Measurements from ENCODE around the gene SERPINA6. TPM values are rescaled to one million over a fixed set of nuclear protein-coding genes. Genes with fewer than 3 reads are reported as not detected.

The SERPINA6 gene
- total RNA-seq, 1 donor from 2014 or later = 0.77 TPM

GRCh38 chr14:94310248-94310647, 12.9 kb downstream of the SERPINA6 start:
- DNase-seq (ENCODE audit: extremely low spot score, unreplicated experiment) = no peak
- Mint-ChIP-seq H3K36me3 (no peaks in the 10 kb centered on the region), H3K4me1 (ENCODE audit: unreplicated experiment) (no peaks in the 10 kb centered on the region), H3K27me3 (peaks cover 4% of the 10 kb centered on the region), H3K9me3 (no peaks in the 10 kb centered on the region), H3K27ac (no peak overlapping the region), H3K4me3 (no peak overlapping the region)
- TF ChIP-seq CTCF (conservative IDR thresholded peaks at IDR 0.05) = no peak

- peaks cover 4% of the 10 kb centered on the region for H3K27me3 Mint-ChIP-seq
- H3K36me3 Mint-ChIP-seq = no peaks in the 10 kb centered on the region
- no peaks in the 10 kb centered on the region for H3K4me1 Mint-ChIP-seq (ENCODE audit: unreplicated experiment)
- no peak overlapping the region for H3K27ac Mint-ChIP-seq
- H3K9me3 Mint-ChIP-seq = no peaks in the 10 kb centered on the region
- no peak overlapping the region for H3K4me3 Mint-ChIP-seq
- DNase-seq (ENCODE audit: extremely low spot score, unreplicated experiment) = no peak
- TF ChIP-seq CTCF (conservative IDR thresholded peaks at IDR 0.05) = no peak
These were observed 13.4 kb downstream of the SERPINA6 start for GRCh38 chr14:94309721-94310120.

GRCh38 chr14:94307410-94307992, 15.6 kb downstream of the SERPINA6 start:
- peak; percentile 66 for TF ChIP-seq CTCF (conservative IDR thresholded peaks at IDR 0.05)
- no peak overlapping the region for H3K4me3 Mint-ChIP-seq
- DNase-seq (ENCODE audit: extremely low spot score, unreplicated experiment) = no peak

GRCh38 chr14:94306047-94306978, 16.8 kb downstream of the SERPINA6 start:
- no peaks in the 10 kb centered on the region for H3K9me3 Mint-ChIP-seq
- TF ChIP-seq CTCF (conservative IDR thresholded peaks at IDR 0.05) = no peak
- DNase-seq (ENCODE audit: extremely low spot score, unreplicated experiment) = no peak
- no peak overlapping the region for H3K27ac Mint-ChIP-seq
- H3K27me3 Mint-ChIP-seq = peaks cover 4% of the 10 kb centered on the region
- no peak overlapping the region for H3K4me3 Mint-ChIP-seq
- no peaks in the 10 kb centered on the region for H3K4me1 Mint-ChIP-seq (ENCODE audit: unreplicated experiment)
- H3K36me3 Mint-ChIP-seq = no peaks in the 10 kb centered on the region

More at GRCh38 chr14:94307410-94307992, 15.6 kb downstream of the SERPINA6 start:
- no peak overlapping the region for H3K27ac Mint-ChIP-seq
- no peaks in the 10 kb centered on the region for H3K4me1 Mint-ChIP-seq (ENCODE audit: unreplicated experiment)
- no peaks in the 10 kb centered on the region for H3K9me3 Mint-ChIP-seq
- H3K27me3 Mint-ChIP-seq = peaks cover 4% of the 10 kb centered on the region
- no peaks in the 10 kb centered on the region for H3K36me3 Mint-ChIP-seq

- H3K9me3 Mint-ChIP-seq = no peaks in the 10 kb centered on the region
These were observed 17.5 kb downstream of the SERPINA6 start for GRCh38 chr14:94305620-94306019.

More at GRCh38 chr14:94305620-94306019, 17.5 kb downstream of the SERPINA6 start:
- H3K4me1 Mint-ChIP-seq (ENCODE audit: unreplicated experiment) = no peaks in the 10 kb centered on the region
- no peaks in the 10 kb centered on the region for H3K36me3 Mint-ChIP-seq
- TF ChIP-seq CTCF (conservative IDR thresholded peaks at IDR 0.05) = no peak
- H3K27ac Mint-ChIP-seq = no peak overlapping the region
- no peak overlapping the region for H3K4me3 Mint-ChIP-seq
- peaks cover 4% of the 10 kb centered on the region for H3K27me3 Mint-ChIP-seq
- no peak for DNase-seq (ENCODE audit: extremely low spot score, unreplicated experiment)
